Kidney epithelial cell (primary cell): ENCODE data around the gene CCT8. TPM values are rescaled to one million over a fixed set of nuclear protein-coding genes. Genes with fewer than 3 reads are reported as not detected.

Experiments
- DNase-seq: peaks from one replicate; pipeline ENCODE4 v3.0.0-alpha.2; 2010; ENCODE audit warnings: low read depth
- H3K27me3 ChIP-seq: 2 replicates; pipeline ENCODE4 v1.6.0; 2011; ENCODE audit warnings: low read length; ENCODE audit not compliant: control insufficient read depth, insufficient read depth
- H3K36me3 ChIP-seq: 2 replicates; pipeline ENCODE4 v1.5.1; 2011; ENCODE audit warnings: low read length; ENCODE audit not compliant: control insufficient read depth, insufficient read depth
- H3K4me3 ChIP-seq: 2 replicates; pipeline ENCODE4 v1.5.1; 2011; ENCODE audit warnings: low read depth, mild to moderate bottlenecking, control low read depth, low read length
- total RNA-seq: library from RNA; depleted of rRNA; stranded (reverse); fragments of >200 nt; gene quantifications from 2 replicates; pipeline ENCODE4 v1.2.3, GENCODE V29; 2015
- TF ChIP-seq, protein P1 (sequence below): IDR thresholded peaks from 2 replicates; pipeline ENCODE4 v1.5.1; 2011; ENCODE audit warnings: mild to moderate bottlenecking, moderate library complexity, low read length, control low read depth, inconsistent platforms; ENCODE audit not compliant: insufficient read depth, poor library complexity, severe bottlenecking

CCT8 gene
- total RNA-seq, 1 donor from 2014 or later, result 175 TPM

- H3K27me3 ChIP-seq, result no peaks in the 10 kb centered on the region
Measured at GRCh38 chr21:29075706-29076466, 2.4 kb upstream of the CCT8 start.

GRCh38 chr21:29074783-29075182, 1.3 kb upstream of the CCT8 start:
- H3K27me3 ChIP-seq, result no peaks in the 10 kb centered on the region
- no peak overlapping the region for H3K4me3 ChIP-seq
- H3K36me3 ChIP-seq, result no peaks in the 10 kb centered on the region
- TF ChIP-seq, protein P1, sequence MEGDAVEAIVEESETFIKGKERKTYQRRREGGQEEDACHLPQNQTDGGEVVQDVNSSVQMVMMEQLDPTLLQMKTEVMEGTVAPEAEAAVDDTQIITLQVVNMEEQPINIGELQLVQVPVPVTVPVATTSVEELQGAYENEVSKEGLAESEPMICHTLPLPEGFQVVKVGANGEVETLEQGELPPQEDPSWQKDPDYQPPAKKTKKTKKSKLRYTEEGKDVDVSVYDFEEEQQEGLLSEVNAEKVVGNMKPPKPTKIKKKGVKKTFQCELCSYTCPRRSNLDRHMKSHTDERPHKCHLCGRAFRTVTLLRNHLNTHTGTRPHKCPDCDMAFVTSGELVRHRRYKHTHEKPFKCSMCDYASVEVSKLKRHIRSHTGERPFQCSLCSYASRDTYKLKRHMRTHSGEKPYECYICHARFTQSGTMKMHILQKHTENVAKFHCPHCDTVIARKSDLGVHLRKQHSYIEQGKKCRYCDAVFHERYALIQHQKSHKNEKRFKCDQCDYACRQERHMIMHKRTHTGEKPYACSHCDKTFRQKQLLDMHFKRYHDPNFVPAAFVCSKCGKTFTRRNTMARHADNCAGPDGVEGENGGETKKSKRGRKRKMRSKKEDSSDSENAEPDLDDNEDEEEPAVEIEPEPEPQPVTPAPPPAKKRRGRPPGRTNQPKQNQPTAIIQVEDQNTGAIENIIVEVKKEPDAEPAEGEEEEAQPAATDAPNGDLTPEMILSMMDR, result no peak
- DNase-seq, result no peak

More at GRCh38 chr21:29075706-29076466, 2.4 kb upstream of the CCT8 start:
- Histone ChIP-seq H3K36me3 (no peaks in the 10 kb centered on the region), H3K4me3 (no peak overlapping the region)
- TF ChIP-seq, protein P1, result no peak
- peak; percentile 43 for DNase-seq

- Histone ChIP-seq H3K36me3 (no peaks in the 10 kb centered on the region), H3K27me3 (no peaks in the 10 kb centered on the region), H3K4me3 (peak overlapping the region; percentile 51)
- no peak for DNase-seq
- TF ChIP-seq, protein P1, result no peak
Measured at GRCh38 chr21:29074007-29074376, 544 bp upstream of the CCT8 start.

- TF ChIP-seq, protein P1, result no peak
Measured at GRCh38 chr21:29072873-29073221, 601 bp downstream of the CCT8 start.

GRCh38 chr21:29064850-29065481, 8.5 kb downstream of the CCT8 start:
- DNase-seq, result no peak
- Histone ChIP-seq H3K27me3 (no peaks in the 10 kb centered on the region), H3K4me3 (no peak overlapping the region), H3K36me3 (peaks cover 2% of the 10 kb centered on the region)
- TF ChIP-seq, protein P1, result no peak

More at GRCh38 chr21:29072873-29073221, 601 bp downstream of the CCT8 start:
- Histone ChIP-seq H3K4me3 (peak overlapping the region; percentile 98), H3K27me3 (no peaks in the 10 kb centered on the region), H3K36me3 (no peaks in the 10 kb centered on the region)
- no peak for DNase-seq

DNA sequence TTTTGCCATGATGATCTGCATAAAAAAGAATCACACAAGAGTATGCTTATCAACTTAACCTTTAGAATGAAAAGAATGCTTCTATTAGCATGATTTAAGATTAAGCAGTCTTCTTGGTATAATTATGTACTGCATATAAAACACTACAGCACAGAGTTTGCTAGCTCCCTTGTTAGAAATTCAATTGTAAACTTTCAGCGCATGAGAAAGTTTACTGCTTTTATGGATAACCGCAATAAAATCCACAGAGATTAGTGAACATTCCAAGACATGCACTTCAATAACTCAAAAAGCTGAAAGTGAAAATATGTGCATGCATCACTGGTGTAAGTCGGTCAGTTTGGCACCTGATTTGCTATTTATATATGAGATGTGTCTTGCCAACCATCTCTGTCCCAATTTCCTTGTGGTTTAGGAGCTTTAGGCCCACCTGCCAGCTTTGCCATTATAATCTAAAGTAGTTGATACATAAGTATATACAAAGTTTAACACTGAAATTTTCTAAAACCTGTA, 16.9 kb downstream of the CCT8 start:
- Histone ChIP-seq H3K27me3 (no peaks in the 10 kb centered on the region), H3K36me3 (peaks cover 2% of the 10 kb centered on the region), H3K4me3 (no peak overlapping the region)
- TF ChIP-seq, protein P1, result no peak
- DNase-seq, result no peak
